Smooth muscle cell (in vitro differentiated cells): ENCODE measurements around the gene CNTF. TPM values are rescaled to one million over a fixed set of nuclear protein-coding genes. Genes with fewer than 3 reads are reported as not detected.

Experiments
- DNase-seq: peaks from one replicate; lab custom pipeline; 2025; ENCODE audit not compliant: unreplicated experiment; lab: John Stamatoyannopoulos, UW
- H2AFZ ChIP-seq: fragments of 200-600 bp; sonication (generic); 2 replicates; pipeline ENCODE4 v1.6.0; 2016; ENCODE audit warnings: antibody characterized with exemption, low read depth, mild to moderate bottlenecking
- H3F3A ChIP-seq: fragments of 200-600 bp; sonication (generic); 2 replicates; pipeline ENCODE4 v1.6.0; 2017; ENCODE audit warnings: antibody characterized with exemption, low read depth
- H3K27ac ChIP-seq: fragments of 200-600 bp; sonication (generic); 2 replicates; pipeline ENCODE4 v1.5.1; 2016; ENCODE audit warnings: low read depth, mild to moderate bottlenecking
- H3K27me3 ChIP-seq: fragments of 200-600 bp; sonication (generic); 2 replicates; pipeline ENCODE4 v1.6.1; 2016; ENCODE audit warnings: low read depth, mild to moderate bottlenecking
- H3K36me3 ChIP-seq: fragments of 200-600 bp; sonication (generic); 2 replicates; pipeline ENCODE4 v1.5.1; 2016; ENCODE audit warnings: low read depth
- H3K4me1 ChIP-seq: fragments of 200-600 bp; sonication (generic); 2 replicates; pipeline ENCODE4 v1.5.1; 2016; ENCODE audit warnings: low read depth
- H3K4me2 ChIP-seq: fragments of 200-600 bp; sonication (generic); 2 replicates; pipeline ENCODE4 v1.6.0; 2016; ENCODE audit warnings: mild to moderate bottlenecking
- H3K4me3 ChIP-seq: fragments of 200-600 bp; sonication (generic); 2 replicates; pipeline ENCODE4 v1.5.1; 2016; ENCODE audit warnings: mild to moderate bottlenecking
- H3K79me2 ChIP-seq: fragments of 200-600 bp; sonication (generic); 2 replicates; pipeline ENCODE4 v1.6.0; 2016; ENCODE audit warnings: low read depth, mild to moderate bottlenecking
- H3K9ac ChIP-seq: fragments of 200-600 bp; sonication (generic); 2 replicates; pipeline ENCODE4 v1.6.0; 2016; ENCODE audit warnings: low read depth
- H3K9me3 ChIP-seq: fragments of 200-600 bp; sonication (generic); replicated peaks from 2 replicates; pipeline ENCODE4 v1.5.1; 2016; ENCODE audit warnings: low read depth
- H4K20me1 ChIP-seq: fragments of 200-600 bp; sonication (generic); 2 replicates; pipeline ENCODE4 v1.6.0; 2016; ENCODE audit warnings: low read depth
- WGBS: methylation state at CpG from one replicate; pipeline ENCODE4 v1.1.7; 2016; ENCODE audit warnings: low lambda C conversion rate; 5-methylcytosine and 5-hydroxymethylcytosine counted together
- polyA plus RNA-seq: library from polyadenylated mRNA; unstranded; fragments of >200 nt; fragmentation: Nextera tagmentation; extraction: Ambion mirVana; gene quantifications from 2 replicates; pipeline ENCODE4 v1.2.1, GENCODE V29; 2016
- total RNA-seq: library from RNA; depleted of rRNA; stranded (reverse); fragments of >200 nt; gene quantifications from 2 replicates; pipeline ENCODE4 v1.2.3, GENCODE V29; 2014
- TF ChIP-seq, protein P1 (sequence below): fragments of 200-600 bp; sonication (generic); IDR thresholded peaks from 2 replicates; pipeline ENCODE4 v1.5.1; 2017; ENCODE audit warnings: borderline replicate concordance, mild to moderate bottlenecking, antibody characterized with exemption; ENCODE audit not compliant: insufficient read depth, poor library complexity, severe bottlenecking

CNTF gene
- total and polyA plus RNA-seq, 2 experiments from 2014 or later = 0.66 to 2.2 TPM

DNA sequence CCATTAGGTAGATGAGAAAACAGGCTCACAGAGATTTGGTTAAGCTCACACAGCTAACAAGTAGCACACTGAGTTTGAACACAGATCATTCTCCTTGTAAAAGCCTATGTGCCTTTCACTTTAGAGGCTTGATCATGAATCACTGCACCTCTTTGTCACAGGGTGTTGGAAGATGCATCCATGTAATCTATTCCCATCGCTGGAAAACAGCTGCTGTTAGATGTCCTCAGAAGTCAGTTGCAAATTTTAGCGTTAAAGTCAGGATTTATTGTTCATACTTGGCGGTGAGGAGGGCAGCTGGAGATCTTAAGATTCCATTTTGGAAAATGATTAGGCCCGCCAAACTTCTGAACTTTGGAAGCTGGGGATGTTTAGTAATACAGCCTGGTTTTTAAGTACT is 2.6 kb downstream of the CNTF start:
- Histone ChIP-seq H3K27me3 (no peaks in the 10 kb centered on the region), H3K4me3 (no peak overlapping the region), H3K9ac (no peak overlapping the region), H3K79me2 (no peaks in the 10 kb centered on the region), H3K9me3 (no peaks in the 10 kb centered on the region), H3K4me1 (no peaks in the 10 kb centered on the region), H3K36me3 (peaks cover 8% of the 10 kb centered on the region), H2AFZ (no peak overlapping the region), H3F3A (no peaks in the 10 kb centered on the region), H3K4me2 (no peak overlapping the region), H4K20me1 (no peaks in the 10 kb centered on the region), H3K27ac (no peak overlapping the region)
- 98% methylated on average over 4 of the region's 4 CpGs for WGBS
- no peak for DNase-seq
- TF ChIP-seq, protein P1, sequence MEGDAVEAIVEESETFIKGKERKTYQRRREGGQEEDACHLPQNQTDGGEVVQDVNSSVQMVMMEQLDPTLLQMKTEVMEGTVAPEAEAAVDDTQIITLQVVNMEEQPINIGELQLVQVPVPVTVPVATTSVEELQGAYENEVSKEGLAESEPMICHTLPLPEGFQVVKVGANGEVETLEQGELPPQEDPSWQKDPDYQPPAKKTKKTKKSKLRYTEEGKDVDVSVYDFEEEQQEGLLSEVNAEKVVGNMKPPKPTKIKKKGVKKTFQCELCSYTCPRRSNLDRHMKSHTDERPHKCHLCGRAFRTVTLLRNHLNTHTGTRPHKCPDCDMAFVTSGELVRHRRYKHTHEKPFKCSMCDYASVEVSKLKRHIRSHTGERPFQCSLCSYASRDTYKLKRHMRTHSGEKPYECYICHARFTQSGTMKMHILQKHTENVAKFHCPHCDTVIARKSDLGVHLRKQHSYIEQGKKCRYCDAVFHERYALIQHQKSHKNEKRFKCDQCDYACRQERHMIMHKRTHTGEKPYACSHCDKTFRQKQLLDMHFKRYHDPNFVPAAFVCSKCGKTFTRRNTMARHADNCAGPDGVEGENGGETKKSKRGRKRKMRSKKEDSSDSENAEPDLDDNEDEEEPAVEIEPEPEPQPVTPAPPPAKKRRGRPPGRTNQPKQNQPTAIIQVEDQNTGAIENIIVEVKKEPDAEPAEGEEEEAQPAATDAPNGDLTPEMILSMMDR = no peak

- H3K4me1 ChIP-seq = no peaks in the 10 kb centered on the region
- H3K9ac ChIP-seq = no peak overlapping the region
- H3K9me3 ChIP-seq = no peaks in the 10 kb centered on the region
- H3K4me3 ChIP-seq = no peak overlapping the region
- TF ChIP-seq, protein P1 = no peak
- WGBS = 94% methylated on average over 4 of the region's 4 CpGs
- no peaks in the 10 kb centered on the region for H4K20me1 ChIP-seq
- no peak for DNase-seq
- no peaks in the 10 kb centered on the region for H3F3A ChIP-seq
- H3K27me3 ChIP-seq = no peaks in the 10 kb centered on the region
- H3K79me2 ChIP-seq = no peaks in the 10 kb centered on the region
- peaks cover 8% of the 10 kb centered on the region for H3K36me3 ChIP-seq
- H2AFZ ChIP-seq = no peak overlapping the region
- H3K4me2 ChIP-seq = no peak overlapping the region
- H3K27ac ChIP-seq = no peak overlapping the region
Measured at GRCh38 chr11:58625826-58626460, 3.5 kb downstream of the CNTF start.

DNA sequence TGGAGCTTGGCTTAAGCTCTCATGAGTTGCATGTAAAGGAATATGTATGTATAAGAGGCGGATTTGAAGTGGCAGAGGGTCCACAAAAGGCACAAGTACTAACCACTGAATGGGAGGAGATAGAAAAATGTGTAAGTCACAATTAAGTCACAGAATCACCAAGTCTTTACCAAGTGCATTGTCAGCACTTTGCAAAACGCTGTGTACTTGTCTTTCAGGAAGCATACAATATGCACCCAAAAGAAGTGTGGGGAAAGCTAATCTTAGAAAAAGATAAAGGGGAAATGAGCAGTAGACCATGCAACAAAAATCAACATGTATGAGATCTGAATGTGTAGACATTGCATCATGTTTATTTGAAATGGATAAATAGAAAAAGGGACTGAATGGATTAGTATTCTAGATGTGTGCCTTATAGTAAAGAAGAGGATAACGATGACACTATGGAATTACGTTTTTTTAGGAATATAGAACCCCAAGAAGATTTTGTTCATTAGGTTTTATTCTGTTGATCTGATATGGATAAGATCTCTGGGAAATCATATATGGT is 4.5 kb downstream of the CNTF start:
- Histone ChIP-seq H2AFZ (no peak overlapping the region), H3K79me2 (no peaks in the 10 kb centered on the region), H3K27me3 (no peaks in the 10 kb centered on the region), H3K27ac (peak overlapping the region; percentile 26), H4K20me1 (no peaks in the 10 kb centered on the region), H3F3A (no peaks in the 10 kb centered on the region), H3K4me1 (no peaks in the 10 kb centered on the region), H3K36me3 (peaks cover 8% of the 10 kb centered on the region), H3K4me2 (no peak overlapping the region), H3K9me3 (no peaks in the 10 kb centered on the region), H3K4me3 (no peak overlapping the region), H3K9ac (no peak overlapping the region)
- WGBS = 82% methylated on average over 4 of the region's 4 CpGs
- TF ChIP-seq, protein P1 = no peak
- no peak for DNase-seq

DNA sequence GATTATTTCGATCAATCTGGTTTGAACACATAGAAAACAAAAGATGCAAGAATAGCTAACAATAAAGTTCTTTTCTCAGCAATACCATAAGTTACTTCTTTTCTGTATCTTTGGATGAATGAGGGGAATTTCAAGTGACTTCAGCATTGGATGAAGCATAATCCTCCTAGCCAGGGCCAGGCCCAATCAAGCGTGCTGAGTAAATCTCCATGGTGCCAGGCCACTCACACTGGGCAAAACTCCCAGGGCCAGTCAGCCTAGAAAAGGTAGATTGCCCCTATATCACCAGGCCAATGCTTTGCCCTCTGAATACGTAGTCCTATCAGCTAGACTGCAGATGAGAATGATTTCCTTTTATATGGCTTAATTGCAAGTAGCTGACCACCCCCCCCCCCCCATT is 6.0 kb downstream of the CNTF start:
- Histone ChIP-seq H3K9me3 (no peaks in the 10 kb centered on the region), H3K27me3 (no peaks in the 10 kb centered on the region), H3K4me3 (no peak overlapping the region), H3K27ac (no peak overlapping the region), H3F3A (no peaks in the 10 kb centered on the region), H2AFZ (no peak overlapping the region), H4K20me1 (no peaks in the 10 kb centered on the region), H3K9ac (no peak overlapping the region), H3K4me2 (no peak overlapping the region), H3K79me2 (no peaks in the 10 kb centered on the region), H3K36me3 (no peaks in the 10 kb centered on the region), H3K4me1 (peaks cover 7% of the 10 kb centered on the region)
- WGBS = 93% methylated on average over 3 of the region's 3 CpGs
- TF ChIP-seq, protein P1 = no peak
- DNase-seq = no peak
